DMS53 (cell line): ENCODE data around the gene GNG3.

Source experiments
- DNase-seq: peaks from one replicate; lab custom pipeline; 2025; lab: John Stamatoyannopoulos, UW

The GNG3 gene

DNA sequence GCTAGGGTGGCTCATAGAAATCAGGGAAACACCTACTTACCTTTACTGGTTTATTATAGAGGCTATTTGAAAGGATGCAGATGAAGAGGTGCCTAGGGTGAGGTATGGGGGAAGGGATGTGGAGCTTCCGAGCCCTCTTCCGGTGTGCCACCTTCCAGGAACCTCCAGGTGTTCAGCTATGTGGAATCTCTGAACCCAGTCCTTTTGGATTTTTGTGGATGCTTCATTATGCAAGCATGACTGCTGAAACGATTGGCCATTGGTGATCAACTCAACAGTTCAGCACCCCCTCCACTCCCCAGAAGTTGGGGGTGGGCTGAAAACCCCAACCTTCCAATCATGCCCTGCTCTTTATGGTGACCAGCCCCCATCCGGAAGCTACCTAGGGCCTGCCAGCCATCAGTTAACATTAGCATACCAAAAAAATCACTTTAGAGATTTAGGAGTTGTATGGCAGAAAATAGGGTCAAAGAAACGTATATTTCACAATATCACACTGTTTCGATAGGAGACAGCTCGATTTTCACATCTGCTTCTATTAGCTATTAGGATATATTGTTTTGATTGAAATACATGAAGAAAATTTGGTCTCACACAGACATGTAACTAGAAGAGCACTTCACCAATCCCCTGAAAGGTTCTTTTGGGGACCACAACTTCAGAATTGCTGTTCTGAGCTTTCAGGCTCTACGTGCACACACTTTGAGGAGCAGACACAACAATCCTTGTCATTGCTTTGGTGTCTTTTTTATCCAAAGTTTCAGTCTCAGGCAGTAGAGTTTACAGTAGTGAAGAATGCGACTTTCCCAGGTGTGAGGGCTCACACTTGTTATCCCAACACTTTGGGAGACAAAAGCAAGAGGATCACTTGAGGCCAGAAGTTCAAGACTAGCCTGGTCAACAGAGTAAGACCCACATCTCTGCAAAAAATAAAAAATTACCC lies 50.6 kb downstream of the GNG3 start:
- DNase-seq = no peak
